Measurements from ENCODE around the gene RCSD1.

The RCSD1 gene

DNA sequence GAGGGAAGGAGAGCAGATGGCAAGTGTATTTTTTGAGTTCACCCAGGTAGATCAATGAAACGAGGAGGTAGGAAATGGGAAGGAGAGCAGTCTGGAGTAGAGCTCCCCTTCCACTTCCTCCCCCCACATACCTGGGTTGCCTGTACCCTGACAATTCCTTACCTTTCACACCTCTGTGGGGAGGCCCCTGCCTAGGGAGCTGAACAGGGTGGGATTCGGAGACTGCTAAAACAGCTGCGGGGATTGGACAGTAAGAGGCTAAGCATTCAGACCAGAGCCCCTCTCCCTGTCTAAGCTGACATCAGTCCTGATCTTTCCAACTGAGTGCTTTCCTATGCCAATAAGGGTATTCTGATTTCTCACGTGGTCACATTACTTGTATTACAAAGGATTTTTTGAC lies 14.5 kb downstream of the RCSD1 start:
- no peak for FAIRE-seq

DNA sequence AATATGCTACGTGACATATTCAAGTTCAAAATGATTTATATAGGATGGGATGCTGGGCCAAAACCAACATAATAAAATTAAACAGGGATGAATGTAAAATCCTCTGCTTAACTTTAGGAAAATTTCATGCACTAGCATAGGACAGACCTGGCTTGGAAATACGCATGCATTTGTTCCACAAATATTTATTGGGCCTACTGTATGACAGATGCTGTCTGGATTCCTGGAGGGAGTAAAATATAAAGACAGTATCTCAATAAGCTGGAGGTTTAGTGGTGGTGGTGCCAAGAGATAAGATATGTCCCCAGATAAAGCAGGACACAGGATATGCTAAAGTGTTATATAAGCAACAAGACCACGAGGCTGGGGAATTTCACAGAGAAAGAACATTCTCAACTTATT lies 15.1 kb downstream of the RCSD1 start:
- FAIRE-seq = no peak

DNA sequence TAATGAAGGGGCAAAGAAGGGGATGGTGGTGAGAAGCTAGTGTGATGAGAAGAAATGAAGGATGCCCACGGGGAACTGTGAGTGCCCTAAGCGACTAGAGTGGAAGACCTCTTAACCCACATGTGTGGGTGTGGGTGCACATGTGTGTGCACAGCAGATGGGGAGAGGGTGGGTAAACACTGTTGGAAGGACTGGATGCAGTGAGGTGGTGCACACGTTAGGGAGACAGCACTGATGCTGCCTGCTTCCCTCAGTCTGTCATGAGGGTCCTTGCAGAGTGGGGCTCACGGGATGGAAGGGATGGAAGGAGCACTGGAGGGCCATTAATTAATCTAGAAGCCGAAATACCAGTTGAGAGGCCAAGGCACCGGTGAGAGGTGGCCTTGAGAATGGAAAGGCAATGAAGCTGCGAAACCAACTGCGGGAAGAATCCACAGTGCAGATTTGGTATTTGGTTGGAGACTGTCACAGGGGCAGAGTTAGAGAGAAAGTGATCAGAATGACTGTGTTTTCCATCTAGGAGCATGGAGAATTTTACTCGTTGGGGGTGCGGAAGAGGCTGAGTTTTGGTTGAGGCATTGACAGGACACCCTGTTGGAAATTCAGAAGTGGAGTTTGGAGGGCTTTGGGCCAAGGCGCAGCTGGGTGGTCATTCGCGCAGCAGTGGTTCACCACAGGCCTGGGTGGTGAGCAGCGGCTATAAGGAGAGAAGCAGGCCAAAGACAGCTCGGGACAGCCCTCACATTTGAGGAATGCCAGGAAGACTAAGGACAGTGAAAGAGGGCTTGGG lies 15.8 kb downstream of the RCSD1 start:
- FAIRE-seq = no peak

DNA sequence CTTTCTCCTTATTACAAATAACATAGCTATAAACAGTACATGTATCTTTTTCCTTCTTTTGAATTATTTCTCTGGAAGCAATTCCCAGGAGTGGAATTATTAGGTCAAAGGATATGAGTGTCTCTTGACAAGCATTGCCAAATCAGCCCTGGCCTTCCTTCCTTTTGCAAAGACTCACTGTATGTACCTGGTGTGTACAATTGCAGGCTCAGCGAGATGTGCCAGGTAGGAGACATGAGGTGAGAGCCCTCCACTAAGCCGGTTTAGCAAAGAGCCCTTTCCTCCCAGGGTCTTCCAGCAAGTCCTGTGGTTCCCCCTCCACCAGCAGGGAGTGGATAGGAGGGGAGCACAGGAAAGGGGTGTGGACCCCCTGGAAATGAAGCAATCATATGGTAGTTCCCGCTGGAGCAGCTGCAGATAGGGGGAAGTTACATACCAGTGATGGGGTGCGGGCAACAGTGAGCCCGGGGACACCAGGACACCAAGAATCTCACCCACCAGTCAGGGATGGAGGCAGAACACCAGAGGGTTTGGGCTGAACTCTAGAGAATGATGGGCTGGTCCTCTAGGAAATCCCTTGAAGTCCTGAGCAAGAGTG lies 18.3 kb downstream of the RCSD1 start:
- no peak for FAIRE-seq

DNA sequence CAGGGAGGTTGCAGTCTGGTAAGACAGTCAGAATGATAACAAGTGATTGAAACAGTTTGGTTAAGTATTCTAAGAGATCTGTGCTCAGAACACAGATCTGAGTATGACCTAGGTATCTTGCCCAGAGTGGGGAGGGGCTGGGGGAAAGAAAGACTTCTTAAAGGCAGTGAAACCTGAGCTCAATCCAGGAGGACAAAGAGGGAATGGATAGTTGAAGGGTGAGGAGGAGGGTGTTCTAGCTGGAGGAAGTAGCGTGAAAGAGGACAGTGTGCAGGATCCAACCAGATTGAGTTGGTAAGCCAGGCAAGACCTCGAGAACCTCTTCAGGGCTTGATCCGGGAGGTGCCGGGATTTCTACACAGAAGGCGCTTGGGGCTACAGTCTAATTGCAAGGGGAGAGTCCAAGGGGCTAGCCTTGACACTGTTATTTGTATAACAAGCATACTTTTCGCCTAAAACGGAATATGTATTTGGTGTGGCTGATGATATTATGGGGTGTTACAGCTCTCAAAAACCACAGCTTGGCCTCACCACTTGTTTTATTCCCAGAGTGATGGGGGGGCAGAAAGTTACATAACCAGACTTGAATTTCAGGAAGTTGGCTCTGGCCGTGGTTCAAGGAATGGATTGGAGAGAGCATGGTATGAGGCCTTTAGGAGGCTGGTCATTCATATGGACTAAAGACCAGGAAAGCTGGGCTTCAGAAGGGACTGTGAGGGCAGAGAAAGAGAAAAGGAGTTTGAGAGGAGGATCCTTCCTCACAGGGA lies 19.1 kb downstream of the RCSD1 start:
- no peak for FAIRE-seq

DNA sequence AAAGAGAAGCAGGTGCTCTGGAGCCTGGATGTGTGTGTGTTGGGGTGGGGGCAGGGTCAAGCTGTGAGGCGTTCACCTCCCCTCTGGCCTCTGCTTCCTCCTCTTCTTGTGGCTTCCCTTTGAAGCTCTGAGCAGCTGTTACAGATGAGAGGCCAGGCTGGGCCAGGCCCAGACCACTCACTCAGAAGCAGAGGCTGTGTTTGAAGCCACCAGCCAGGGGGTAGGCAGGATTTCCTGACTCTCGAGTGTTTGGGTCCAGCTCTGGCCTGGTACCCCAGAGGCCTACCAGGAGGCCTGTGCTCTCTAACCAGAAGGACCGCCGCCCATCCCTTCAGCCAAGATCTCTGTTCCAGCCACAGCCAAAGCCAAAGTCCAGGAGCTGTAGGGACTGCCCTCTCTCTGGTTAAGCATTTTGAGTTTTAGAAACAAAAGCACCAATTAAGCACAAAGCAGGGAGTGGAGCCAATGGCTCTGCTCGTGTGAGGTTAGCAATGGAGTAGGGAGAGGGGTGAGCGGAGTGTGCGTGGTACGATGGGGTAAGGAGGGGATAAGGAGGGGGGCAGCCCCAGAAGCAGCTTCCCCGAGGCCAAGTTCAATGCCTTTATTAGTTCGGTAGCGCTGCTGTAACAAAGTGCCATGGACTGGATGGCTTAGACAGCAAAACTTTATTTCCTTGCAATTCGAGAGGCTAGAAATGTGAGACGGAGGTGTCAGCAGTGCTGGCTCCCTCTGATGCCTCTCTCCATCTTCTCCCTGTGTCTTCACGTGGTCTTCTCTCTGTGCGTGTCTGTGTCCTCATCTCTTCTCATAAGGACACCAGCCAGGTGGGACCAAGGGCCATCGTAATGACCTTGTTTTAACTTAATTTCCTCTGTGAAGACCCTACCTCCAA lies 20.5 kb downstream of the RCSD1 start:
- no peak for FAIRE-seq

DNA sequence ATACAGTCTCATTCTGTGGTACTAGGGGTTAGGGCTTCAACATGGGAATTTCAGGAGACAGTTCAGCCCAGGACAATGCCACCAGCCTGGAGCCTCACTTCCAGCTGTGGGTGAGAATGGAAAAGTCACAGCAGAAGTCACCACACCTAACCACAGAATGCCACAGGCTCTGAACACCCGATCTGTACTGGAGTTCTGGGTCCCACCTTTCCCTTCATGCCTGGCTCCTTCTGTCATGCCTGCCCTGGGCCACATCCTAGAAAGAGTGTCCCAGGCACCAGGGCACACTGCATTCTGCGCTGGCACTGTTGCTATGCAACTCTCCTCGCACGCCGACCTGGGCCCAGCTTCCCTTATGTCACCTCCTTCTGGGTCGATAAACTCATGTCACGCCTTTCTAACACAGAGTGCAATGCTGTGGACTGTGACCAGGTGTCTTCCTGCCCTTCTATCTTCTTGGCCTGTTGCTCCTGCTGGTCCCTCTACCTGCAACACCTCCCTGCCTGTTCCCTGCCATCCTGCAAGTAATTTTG lies 21.2 kb downstream of the RCSD1 start:
- no peak for FAIRE-seq

DNA sequence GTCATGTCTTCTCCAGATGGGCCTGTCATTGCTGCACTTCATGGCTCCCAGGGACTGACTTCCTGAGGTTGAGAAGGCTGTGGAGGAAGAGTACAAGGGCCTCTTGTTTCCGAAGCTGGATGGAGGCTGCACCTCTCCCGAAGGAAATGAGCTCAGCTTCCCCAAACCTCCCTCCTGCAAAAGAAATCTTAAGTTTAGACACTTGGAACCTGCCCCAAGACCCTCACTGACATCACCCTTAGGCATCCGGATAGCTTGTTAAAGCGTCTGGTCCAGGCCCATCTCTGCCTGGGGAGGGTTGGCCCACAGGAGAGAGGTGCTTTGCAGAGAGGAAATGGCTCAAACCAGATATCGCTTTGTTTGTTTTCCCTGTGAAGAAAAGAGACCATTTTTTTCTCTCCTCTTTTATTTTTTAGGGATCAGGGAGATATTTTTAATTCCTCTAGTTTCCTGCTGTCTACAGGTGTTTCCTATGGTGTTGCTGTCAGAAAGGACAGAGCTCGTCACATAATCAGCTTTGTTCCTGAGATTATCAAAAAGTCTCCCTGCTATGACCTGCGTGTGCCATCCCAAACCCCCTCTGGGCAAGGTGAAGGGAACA lies 25.0 kb downstream of the RCSD1 start:
- FAIRE-seq = no peak

DNA sequence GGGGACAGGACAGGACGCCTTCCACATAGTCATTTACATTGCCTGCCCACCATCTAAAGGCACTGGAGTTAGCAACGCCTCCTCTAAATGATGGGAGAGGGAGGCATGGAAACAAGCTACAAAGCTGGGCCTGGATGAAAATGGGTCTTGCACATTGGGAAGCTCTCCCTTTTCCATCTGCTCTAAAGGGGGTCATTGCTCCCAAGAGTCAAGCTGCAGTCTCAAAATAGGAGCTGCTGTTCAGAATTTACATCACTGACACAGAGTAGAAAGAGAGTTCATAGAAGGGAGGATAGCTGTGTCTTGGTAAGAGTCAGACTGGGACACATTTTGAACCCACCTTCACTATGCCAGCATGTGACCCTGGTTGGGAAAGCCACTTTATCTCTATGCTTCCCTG lies 26.6 kb downstream of the RCSD1 start:
- no peak for FAIRE-seq

DNA sequence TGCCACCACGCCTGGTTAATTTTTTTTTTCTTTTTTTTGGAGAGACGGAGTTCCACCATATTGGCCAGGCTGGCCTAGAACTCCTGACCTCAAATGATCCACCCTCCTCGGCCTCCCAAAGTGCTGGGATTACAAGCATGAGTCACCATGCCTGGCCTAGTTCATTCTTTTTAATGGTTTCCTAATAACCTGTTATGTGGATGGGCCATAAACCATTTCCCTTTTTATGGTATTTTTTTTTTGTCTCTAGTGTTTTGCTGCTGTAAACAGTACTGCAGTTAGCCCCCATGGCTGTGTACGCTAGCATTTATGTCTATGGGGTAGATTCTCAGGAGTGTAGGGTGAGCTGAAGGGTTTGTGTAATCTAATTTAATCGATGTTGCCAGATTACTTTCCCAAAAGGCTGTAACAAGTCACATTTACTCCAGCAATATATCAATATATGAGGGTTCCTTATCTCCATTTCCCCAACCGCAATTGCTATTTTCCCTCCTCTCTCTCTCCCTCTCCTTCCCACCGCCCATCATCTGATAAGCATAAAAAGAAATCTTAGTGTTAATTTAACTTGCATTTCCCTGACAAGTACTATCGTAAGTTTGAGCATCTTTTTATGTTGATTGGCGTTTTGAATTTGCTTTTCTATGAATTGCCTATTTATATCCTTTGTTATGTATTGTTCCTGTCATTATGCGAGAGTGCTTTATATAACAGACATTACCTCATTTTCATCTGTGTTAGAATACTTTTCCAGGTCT lies 28.7 kb downstream of the RCSD1 start:
- FAIRE-seq = no peak

DNA sequence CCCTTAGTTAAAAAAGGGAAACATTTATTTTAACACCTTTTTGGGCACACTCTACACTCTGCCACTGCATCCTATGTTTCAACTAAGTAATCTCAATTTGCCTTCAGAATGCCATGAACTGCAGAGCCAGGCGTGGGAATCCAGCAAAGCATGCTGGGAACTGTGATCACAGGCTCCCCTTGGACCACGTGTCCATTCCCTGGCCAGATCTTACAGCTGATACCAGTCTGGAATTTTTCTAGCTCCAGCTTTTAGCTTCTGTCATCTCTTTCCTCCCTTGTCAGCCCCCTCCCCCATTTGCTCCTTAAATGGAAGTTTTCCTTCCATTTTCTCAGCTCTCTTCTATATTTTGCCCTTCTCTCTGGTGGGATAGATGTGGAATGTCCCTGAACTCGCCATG lies 29.4 kb downstream of the RCSD1 start:
- no peak for FAIRE-seq

DNA sequence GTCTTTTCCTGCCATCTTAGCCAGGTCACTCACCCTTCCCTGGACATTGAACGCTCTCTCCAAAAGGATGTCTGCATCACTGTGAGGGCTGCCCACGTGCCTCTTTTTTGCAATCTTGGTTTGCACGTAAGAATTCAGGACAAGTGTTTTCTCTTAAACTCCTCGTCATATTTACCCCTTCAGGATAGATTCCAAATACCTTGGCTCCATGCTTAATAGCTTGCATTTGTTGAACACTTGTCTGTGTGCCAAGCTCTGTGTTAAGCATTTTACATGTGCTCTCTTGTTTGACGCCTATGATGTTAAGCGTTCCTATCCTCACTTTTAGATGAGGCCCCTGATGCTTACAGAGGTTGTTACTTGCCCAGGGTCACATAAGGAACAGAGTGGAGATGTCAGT lies 29.8 kb downstream of the RCSD1 start:
- no peak for FAIRE-seq

DNA sequence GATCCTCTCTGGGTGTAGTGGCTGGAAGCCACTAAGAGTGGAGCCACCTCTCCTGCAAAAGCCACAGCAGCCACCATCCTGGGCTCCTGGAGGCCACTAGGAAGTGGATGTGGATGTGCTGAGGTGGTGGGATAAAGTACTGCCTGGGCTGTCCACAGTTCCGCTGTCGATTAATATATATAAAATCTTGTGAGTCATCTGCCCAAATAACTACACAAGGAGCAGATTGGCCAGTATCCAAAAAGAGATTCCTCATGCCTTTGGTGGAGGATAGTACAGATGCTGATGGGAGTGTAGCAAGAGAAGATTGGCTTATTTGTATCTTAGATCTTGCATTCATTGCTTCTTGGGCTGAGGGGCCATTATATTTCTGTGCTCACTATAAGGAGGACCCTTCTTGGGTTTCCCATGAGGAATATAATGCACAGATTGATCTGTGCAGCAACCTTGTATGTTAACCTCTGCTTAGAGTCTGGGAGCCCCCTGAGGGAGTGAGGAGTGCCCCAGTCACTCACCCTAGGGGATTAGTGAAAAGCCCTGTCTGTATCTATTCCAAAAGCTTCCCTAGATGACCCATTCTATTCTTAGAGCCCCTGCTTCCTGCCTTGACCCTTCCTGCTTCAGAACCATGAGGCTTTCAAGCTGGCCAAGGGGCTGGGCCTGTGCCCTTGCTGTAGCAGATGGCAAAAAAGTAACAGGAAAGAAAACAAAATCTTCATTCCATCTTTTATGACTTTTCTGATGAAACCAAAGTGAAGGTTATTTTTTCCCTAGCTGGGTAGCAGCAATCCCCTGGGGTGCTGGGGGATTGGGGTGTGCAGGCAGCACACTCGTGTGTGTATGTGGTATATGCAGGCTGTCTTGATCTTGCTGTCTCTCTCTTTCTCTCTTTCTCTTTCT lies 31.7 kb downstream of the RCSD1 start:
- FAIRE-seq = no peak

DNA sequence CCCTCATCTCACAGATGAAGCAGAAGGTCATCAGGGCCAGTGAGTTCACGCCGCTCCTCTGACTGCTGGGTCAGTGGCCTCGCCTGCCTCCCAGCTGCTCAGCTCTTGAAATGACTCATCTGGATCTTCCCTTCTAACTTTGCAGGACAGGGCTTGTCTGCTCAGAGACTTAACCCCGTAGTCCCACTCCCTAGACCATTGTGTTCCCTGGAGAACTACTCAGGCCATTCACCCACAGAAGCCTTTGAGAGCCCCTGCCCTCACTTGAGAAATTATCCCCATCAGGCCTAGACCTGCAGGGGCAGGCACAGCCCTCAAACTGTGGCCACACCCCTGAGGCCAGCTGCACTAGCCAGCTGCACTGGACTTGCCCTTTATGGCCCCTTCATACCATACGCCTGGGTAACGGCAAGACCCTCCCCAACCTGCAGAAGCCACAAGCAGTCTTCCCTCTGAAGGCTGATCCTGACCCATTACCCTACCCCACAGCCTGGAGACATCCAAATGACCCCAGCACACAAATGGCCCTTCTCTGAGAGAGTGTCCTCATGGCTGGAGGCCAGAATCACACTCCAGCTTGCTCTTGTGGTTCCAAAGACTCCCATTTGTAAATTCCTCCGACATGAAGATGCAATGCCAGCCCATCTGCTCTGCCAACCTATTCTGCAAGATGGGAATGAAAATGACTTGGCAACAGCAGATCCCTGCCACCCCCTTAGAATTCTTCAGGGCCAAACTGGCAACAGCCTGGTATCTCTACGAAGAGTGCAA lies 33.2 kb downstream of the RCSD1 start:
- no peak for FAIRE-seq

DNA sequence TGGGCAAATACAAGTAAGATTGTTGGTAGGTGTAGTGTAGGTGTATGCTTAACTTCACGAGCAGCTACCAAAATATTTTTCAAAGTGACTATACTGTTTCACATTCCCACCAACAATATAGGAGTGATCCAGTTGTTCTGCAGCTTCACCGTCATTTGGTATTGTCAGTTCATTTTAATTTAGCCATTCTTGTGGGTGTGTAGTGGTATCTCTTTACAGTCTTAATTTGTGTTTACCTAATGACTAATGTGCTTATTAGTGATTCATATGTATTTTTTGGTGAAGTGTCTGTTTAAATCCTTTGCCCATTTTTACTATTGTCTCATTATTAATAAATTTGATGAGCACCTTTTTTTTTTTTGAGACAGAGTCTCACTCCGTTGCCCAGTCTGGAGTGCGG lies 35.4 kb downstream of the RCSD1 start:
- FAIRE-seq = no peak

DNA sequence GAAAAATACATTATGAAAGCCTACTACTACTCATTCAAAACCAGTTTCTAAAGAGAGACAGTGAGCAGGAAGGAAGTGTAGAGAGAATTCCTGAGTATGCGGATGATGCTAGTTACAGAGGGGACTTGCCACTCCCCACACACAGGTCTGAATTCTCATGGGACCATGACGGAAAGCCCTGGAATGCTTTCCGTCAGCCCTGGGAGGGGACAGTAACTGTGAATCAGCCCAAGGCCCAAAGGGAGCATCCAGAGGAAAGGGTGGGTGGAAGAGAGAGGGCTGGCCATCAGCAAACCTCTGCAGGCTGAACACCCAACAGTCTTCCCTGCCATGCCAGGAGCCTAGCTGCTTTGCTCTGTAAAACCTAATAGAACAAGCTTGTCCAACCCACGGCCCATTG lies 36.4 kb downstream of the RCSD1 start:
- no peak for FAIRE-seq

DNA sequence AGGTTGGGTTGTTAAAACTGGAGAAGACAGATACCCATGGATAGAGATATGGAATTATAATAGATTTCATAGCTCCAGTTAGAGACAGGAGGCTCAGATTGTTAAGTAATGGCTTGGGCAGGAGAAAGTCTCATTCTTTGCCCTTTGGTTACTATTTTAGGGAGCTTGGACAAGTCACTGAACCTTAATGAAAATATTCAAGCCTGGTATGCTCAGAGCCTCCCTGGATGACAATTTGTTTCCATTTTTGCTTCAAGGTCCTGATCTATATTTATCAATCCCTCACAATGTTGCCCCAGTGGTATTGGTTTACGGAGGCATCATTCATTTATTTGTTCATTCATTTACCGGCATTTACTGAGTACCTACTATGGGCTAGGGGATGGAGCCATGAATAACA lies 37.5 kb downstream of the RCSD1 start:
- no peak for FAIRE-seq

DNA sequence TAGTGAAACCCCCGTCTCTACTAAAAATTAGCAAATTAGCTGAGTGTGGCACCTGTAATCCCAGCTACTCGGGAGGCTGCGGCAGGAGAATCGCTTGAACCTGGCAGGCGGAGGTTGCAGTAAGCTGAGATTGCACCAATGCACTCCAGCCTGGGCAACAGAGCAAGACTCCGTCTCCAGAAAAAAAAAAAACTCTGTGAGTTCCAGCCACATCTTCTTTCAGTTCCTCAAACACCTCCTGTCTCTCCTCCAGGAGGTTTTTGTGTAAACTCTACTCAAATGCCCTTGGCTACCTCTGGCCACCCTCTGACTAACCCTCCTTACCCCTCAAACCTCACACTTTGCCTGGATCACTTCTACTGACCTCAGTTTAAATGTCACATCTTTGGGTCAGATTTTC lies 38.1 kb downstream of the RCSD1 start:
- FAIRE-seq = no peak

DNA sequence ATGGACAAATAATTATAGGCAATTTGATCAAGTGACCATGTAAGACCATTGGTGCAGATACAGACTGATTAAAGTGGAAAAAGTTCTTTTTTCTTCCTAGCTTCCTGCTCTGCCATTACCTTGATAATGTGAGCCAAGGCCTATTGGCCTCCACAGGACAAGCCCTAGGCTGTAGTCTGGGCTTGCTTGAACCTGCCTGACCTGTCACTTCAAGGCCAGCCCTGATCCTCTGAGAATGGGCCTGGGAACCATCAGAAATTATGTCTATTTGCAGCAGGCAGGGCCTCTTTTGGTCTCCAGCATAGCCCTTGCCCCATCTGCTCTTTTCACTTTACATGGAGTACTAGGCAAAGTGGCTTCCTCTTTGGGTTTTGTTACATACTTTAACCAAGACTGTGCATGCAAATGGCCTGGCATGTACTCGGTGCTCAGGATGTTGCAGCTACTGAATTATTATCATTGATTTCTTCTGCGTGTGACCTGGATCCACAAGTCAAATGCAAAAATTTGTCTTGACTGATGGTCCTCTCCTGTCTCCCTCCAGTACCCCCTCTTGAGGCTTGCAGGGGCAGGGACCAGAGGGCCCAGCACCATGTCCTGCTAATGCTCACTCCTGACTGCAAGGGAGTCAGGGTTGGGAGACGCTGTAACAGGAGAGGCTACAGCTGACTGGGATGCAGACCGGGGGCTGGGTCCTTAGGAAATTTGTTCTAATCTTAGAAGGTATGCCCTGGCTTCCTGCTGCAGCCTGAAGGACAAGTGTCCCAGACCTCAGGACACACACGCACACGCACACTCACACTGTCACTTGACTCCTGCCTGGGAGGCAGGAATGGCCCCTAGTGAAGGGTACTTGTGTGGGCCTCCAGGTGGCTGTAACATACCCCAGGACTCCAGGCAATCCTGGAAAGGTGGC lies 39.4 kb downstream of the RCSD1 start:
- no peak for FAIRE-seq

Data from islet of Langerhans (tissue), 1 donor.